HG03342 (cell line): ENCODE data around the gene MDM2.

ENCODE experiments used
- ATAC-seq: cut with Tn5 transposase; IDR thresholded peaks from one replicate; pipeline ENCODE4 v1.9.1; 2021; ENCODE audit warnings: mild to moderate bottlenecking, moderate library complexity; ENCODE audit not compliant: unreplicated experiment

The MDM2 gene

GRCh38 chr12:68807576-68808387 is at the start of gene MDM2:
Gene MDM2, plus strand, starts transcription at chr12:68808177. Its CDS starts 301 bp downstream, at chr12:68808478.
- ATAC-seq = peak; percentile 69

- ATAC-seq = no peak
Measured at GRCh38 chr12:68759852-68760251, 48.1 kb upstream of the MDM2 start.

- no peak for ATAC-seq
Measured at GRCh38 chr12:68760806-68761441, 47.1 kb upstream of the MDM2 start.

GRCh38 chr12:68761442-68761812 is 46.5 kb upstream of the MDM2 start:
- ATAC-seq = no peak

- no peak for ATAC-seq
Measured at GRCh38 chr12:68761901-68762630, 45.9 kb upstream of the MDM2 start.

- ATAC-seq = no peak
Measured at GRCh38 chr12:68762691-68763090, 45.3 kb upstream of the MDM2 start.

- ATAC-seq = no peak
Measured at GRCh38 chr12:68765696-68766095, 42.3 kb upstream of the MDM2 start.

- no peak for ATAC-seq
Measured at GRCh38 chr12:68766646-68767045, 41.3 kb upstream of the MDM2 start.

- ATAC-seq = no peak
Measured at GRCh38 chr12:68767191-68767590, 40.8 kb upstream of the MDM2 start.

- no peak for ATAC-seq
Measured at GRCh38 chr12:68768431-68768939, 39.5 kb upstream of the MDM2 start.

- ATAC-seq = no peak
Measured at GRCh38 chr12:68769941-68770340, 38.0 kb upstream of the MDM2 start.

- ATAC-seq = no peak
Measured at GRCh38 chr12:68771223-68771925, 36.6 kb upstream of the MDM2 start.

GRCh38 chr12:68772714-68773113 is 35.3 kb upstream of the MDM2 start:
- ATAC-seq = peak; percentile 53

- ATAC-seq = no peak
Measured at GRCh38 chr12:68773582-68773981, 34.4 kb upstream of the MDM2 start.

GRCh38 chr12:68775121-68775630 is 32.8 kb upstream of the MDM2 start:
- no peak for ATAC-seq

- ATAC-seq = no peak
Measured at GRCh38 chr12:68776976-68777610, 30.9 kb upstream of the MDM2 start.

- no peak for ATAC-seq
Measured at GRCh38 chr12:68779280-68779679, 28.7 kb upstream of the MDM2 start.

GRCh38 chr12:68780731-68781130 is 27.2 kb upstream of the MDM2 start:
- no peak for ATAC-seq

- no peak for ATAC-seq
Measured at GRCh38 chr12:68781728-68782127, 26.2 kb upstream of the MDM2 start.

- no peak for ATAC-seq
Measured at GRCh38 chr12:68784015-68784414, 24.0 kb upstream of the MDM2 start.
